ENCODE data around the gene LRRC59.

GRCh38 chr17:50360486-50361115 is 36.7 kb downstream of the LRRC59 start:
- TF ChIP-seq CTCF (IDR thresholded peaks at IDR 0.05) (no peak), POLR2A (IDR thresholded peaks at IDR 0.05) (no peak)

All from lower leg skin (tissue), 3 donors.